HepG2 (cell line): ENCODE results near the gene PIEZO1. TPM values are rescaled to one million over a fixed set of nuclear protein-coding genes. Genes with fewer than 3 reads are reported as not detected.

Experiments
- ATAC-seq: fragments of 200-7000 bp; cut with Tn5 transposase; 3 replicates; pipeline ENCODE4 v1.9.1; 2020; ENCODE audit warnings: mild to moderate bottlenecking, moderate library complexity
- BruUV-seq: library from RNA; stranded (reverse); fragments of 400-500 nt; replicated peaks from 2 replicates; lab custom pipeline; 2021; lab: Mats Ljungman, UMichigan
- CTCF ChIA-PET: fragments of 300-600 bp; formaldehyde crosslinking; extraction: SDS; loops from one replicate; lab custom pipeline; 2021; ENCODE audit warnings: low total read pairs, inconsistent platforms, low intra/inter-chr PET ratio; lab: Yijun Ruan, JAX
- POLR2A ChIA-PET: fragments of 350-600 bp; sonication (Branson Sonifier 250); formaldehyde crosslinking; loops from one replicate; lab custom pipeline; 2020; ENCODE audit warnings: antibody characterized with exemption, inconsistent platforms; lab: Yijun Ruan, JAX
- DNase-seq: peaks from one replicate; pipeline ENCODE4 v3.0.0-alpha.2; 2015; ENCODE audit warnings: low spot score
- FAIRE-seq: peaks from 3 replicates; lab custom pipeline; 2011; peaks lifted over from hg19 to GRCh38; lab: Jason Lieb, UNC
- H2AFZ ChIP-seq: one replicate; pipeline ENCODE4 v1.6.1; 2011; ENCODE audit warnings: low read length, inconsistent platforms
- H3K27ac ChIP-seq: fragments of 300-600 bp; 3 replicates; pipeline ENCODE4 v1.8.0; 2011; ENCODE audit warnings: mixed run types, mild to moderate bottlenecking, mixed read lengths, low read length, inconsistent platforms; ENCODE audit not compliant: insufficient read depth; ENCODE audit errors: extremely low read length
- H3K27me3 ChIP-seq, 2 experiments: fragments of 200-600 bp in 1 of 2; 2 replicates in 1 of 2; 3 replicates in 1 of 2; pipeline versions ENCODE4 v1.6.0 to v1.8.0; 2011; ENCODE audit warnings: low read length in 2 of 2, mild to moderate bottlenecking in 2 of 2, moderate library complexity in 2 of 2, inconsistent platforms in 1 of 2; ENCODE audit not compliant: insufficient read depth in 2 of 2, control insufficient read depth in 1 of 2
- H3K36me3 ChIP-seq, 2 experiments: fragments of 200-600 bp in 1 of 2; replicated peaks in 1 of 2; 2 replicates in 1 of 2; 3 replicates in 1 of 2; pipeline versions ENCODE4 v1.5.1 to v1.8.0; 2011; ENCODE audit warnings: low read length in 2 of 2, inconsistent platforms in 1 of 2; ENCODE audit not compliant: insufficient read depth in 2 of 2, control insufficient read depth in 1 of 2
- H3K4me1 ChIP-seq: 2 replicates; pipeline ENCODE4 v1.5.1; 2012; ENCODE audit warnings: low read length, inconsistent platforms; ENCODE audit not compliant: insufficient read depth
- H3K4me2 ChIP-seq: 2 replicates; pipeline ENCODE4 v1.6.0; 2011; ENCODE audit warnings: low read depth, low read length, inconsistent platforms
- H3K4me3 ChIP-seq, 3 experiments: fragments of 200-600 bp in 1 of 3; sonication (generic), shearing (Covaris generic) in 1 of 3; replicated peaks in 1 of 3; 2 replicates each; pipeline ENCODE4 v1.5.1; 2011 to 2016; ENCODE audit warnings: low read length in 3 of 3, inconsistent platforms in 2 of 3, low read depth in 2 of 3, mild to moderate bottlenecking in 2 of 3, control low read depth in 1 of 3, mixed read lengths in 1 of 3; ENCODE audit not compliant: insufficient read depth in 1 of 3
- H3K79me2 ChIP-seq: one replicate; pipeline ENCODE4 v1.6.1; 2011; ENCODE audit warnings: low read length, inconsistent platforms; ENCODE audit not compliant: insufficient read depth
- H3K9ac ChIP-seq: 2 replicates; pipeline ENCODE4 v1.6.0; 2011; ENCODE audit warnings: mild to moderate bottlenecking, low read depth, low read length, inconsistent platforms; ENCODE audit not compliant: insufficient read depth
- H3K9me3 ChIP-seq: 2 replicates; pipeline ENCODE4 v1.5.1; 2012; ENCODE audit warnings: mild to moderate bottlenecking, low read length
- H4K20me1 ChIP-seq: 2 replicates; pipeline ENCODE4 v1.6.0; 2011; ENCODE audit warnings: inconsistent platforms, mild to moderate bottlenecking, low read length, moderate library complexity; ENCODE audit not compliant: insufficient read depth
- AKNA ChIP-seq: sonication (generic); formaldehyde crosslinking; IDR thresholded peaks from 2 replicates; pipeline ENCODE4 v1.4.0; 2020; ENCODE audit warnings: missing genetic modification reagents, borderline replicate concordance
- CHCHD3 ChIP-seq: sonication (generic); formaldehyde crosslinking; IDR thresholded peaks from 2 replicates; pipeline ENCODE4 v1.8.0; 2022; ENCODE audit warnings: mild to moderate bottlenecking, missing genetic modification reagents, moderate library complexity
- KLF6 ChIP-seq: IDR thresholded peaks from 2 replicates; pipeline ENCODE4 v1.8.0; 2016; ENCODE audit warnings: missing biosample characterization, missing genetic modification reagents
- ZNF441 ChIP-seq: sonication (generic); formaldehyde crosslinking; IDR thresholded peaks from 2 replicates; pipeline ENCODE4 v1.7.0; 2021; ENCODE audit warnings: missing genetic modification reagents, borderline replicate concordance
- ZNF773 ChIP-seq: sonication (generic); formaldehyde crosslinking; IDR thresholded peaks from 2 replicates; pipeline ENCODE4 v1.4.0; 2020; ENCODE audit warnings: missing genetic modification reagents, borderline replicate concordance
- ZNF775 ChIP-seq: sonication (generic); formaldehyde crosslinking; IDR thresholded peaks from 2 replicates; pipeline ENCODE4 v1.4.0; 2020; ENCODE audit warnings: missing genetic modification reagents, mild to moderate bottlenecking, moderate library complexity, borderline replicate concordance
- ZNF816 ChIP-seq: sonication (generic); formaldehyde crosslinking; IDR thresholded peaks from 2 replicates; pipeline ENCODE4 v1.8.0; 2022; ENCODE audit warnings: missing genetic modification reagents, mild to moderate bottlenecking, borderline replicate concordance
- WGBS: methylation state at CpG from one replicate; pipeline ENCODE4 v1.1.6; 2017; ENCODE audit warnings: low lambda C conversion rate; 5-methylcytosine and 5-hydroxymethylcytosine counted together
- in situ Hi-C: cut with HindIII; loops from 2 replicates; pipeline ENCODE4 v1.10.0; 2017; ENCODE audit warnings: low pct_unique_long_range_greater_than_20kb; ENCODE audit not compliant: extremely low pct_ligation_motif_present
- intact Hi-C: fragments of 100-400 bp; cut with micrococcal nuclease; formaldehyde crosslinking; loops from one replicate; pipeline ENCODE4 v1.10.0; 2022; ENCODE audit not compliant: unreplicated experiment
- polyA plus RNA-seq, 8 experiments: library from polyadenylated mRNA; depleted of rRNA in 3 of 8; stranded (reverse) in 7 of 8; unstranded in 1 of 8; fragments of >200 nt; fragmentation: Illumina TruSeq in 4 of 8; extraction: Trizol in 4 of 8; gene quantifications; 2 replicates each; pipeline versions ENCODE4 v1.2.1 to v1.2.3, GENCODE V29; 2011 to 2016; ENCODE audit warnings: low read depth in 4 of 8, missing spikeins in 1 of 8, mixed read lengths in 1 of 8; ENCODE audit not compliant: insufficient read depth in 1 of 8
- total RNA-seq, 5 experiments: library from RNA; depleted of rRNA; stranded (reverse); fragments of >200 nt; fragmentation: Illumina TruSeq; extraction: Trizol; gene quantifications; 2 replicates each; pipeline ENCODE4 v1.2.3, GENCODE V29; 2016; ENCODE audit warnings: low read depth in 1 of 5
- TF ChIP-seq, protein P1 (sequence below): sonication (generic); formaldehyde crosslinking; IDR thresholded peaks from 2 replicates; pipeline ENCODE4 v1.4.0; 2020; ENCODE audit warnings: low read depth, mild to moderate bottlenecking, missing genetic modification reagents
- TF ChIP-seq, protein P2 (sequence below): sonication (generic); formaldehyde crosslinking; IDR thresholded peaks from 2 replicates; pipeline ENCODE4 v1.8.0; 2022; ENCODE audit warnings: missing genetic modification reagents, mild to moderate bottlenecking, moderate library complexity, borderline replicate concordance
- TF ChIP-seq, protein P3 (sequence below): sonication (generic); formaldehyde crosslinking; IDR thresholded peaks from 2 replicates; pipeline ENCODE4 v1.5.0; 2020; ENCODE audit warnings: missing genetic modification reagents, mild to moderate bottlenecking, borderline replicate concordance

Gene PIEZO1
- total and polyA plus RNA-seq, 2 of the 13 experiments (the other 11 are each of a cell fraction or from before 2014, with no cell fraction given), result 67.9 to 85.0 TPM

- TF ChIP-seq, protein P1, sequence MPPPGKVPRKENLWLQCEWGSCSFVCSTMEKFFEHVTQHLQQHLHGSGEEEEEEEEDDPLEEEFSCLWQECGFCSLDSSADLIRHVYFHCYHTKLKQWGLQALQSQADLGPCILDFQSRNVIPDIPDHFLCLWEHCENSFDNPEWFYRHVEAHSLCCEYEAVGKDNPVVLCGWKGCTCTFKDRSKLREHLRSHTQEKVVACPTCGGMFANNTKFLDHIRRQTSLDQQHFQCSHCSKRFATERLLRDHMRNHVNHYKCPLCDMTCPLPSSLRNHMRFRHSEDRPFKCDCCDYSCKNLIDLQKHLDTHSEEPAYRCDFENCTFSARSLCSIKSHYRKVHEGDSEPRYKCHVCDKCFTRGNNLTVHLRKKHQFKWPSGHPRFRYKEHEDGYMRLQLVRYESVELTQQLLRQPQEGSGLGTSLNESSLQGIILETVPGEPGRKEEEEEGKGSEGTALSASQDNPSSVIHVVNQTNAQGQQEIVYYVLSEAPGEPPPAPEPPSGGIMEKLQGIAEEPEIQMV (CRISPR knock-in tag), result no peak
- TF ChIP-seq KLF6, result no peak
- TF ChIP-seq ZNF775 (CRISPR knock-in tag), result no peak
- no peak for TF ChIP-seq CHCHD3
Measured at GRCh38 chr16:88778271-88778525, 6.8 kb downstream of the PIEZO1 start (continued).

DNA sequence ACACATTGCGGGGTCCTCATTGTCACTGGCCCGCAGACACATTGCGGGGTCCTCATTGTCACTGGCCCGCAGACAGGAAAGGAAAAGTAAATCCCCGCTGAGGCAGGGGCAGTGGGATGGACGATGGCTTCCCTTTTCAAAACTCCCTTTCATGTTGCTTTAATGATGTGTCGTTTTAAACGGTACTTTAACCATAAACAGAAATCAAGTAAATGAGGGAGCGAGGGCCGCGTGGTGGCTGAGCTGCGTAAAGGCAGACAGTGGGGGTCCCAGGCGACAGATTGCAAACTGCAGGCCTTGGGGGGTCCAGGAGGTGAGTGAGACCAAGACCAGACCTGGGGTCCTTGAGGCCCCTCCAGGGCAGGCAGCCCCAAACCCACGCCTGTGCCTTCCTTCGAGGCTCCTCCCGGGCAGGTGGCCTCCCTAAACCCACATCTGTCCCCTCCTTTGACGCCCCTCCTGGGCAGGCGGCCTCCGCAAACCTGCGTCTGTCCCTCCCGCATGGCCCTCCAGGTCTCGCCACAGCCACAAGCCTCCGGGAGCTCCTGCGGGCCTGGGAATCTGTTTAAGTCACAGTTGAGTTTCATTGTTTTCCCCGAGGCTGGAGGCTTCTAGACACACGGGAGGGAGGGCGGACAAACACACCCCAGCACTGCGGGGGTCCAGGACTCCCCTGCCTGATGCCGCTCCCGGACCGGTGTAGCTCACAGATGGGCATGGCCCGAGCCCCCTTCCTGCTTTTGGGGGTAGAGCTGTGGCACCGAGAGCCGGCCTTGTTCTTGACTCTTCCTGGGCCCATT lies 7.3 kb downstream of the PIEZO1 start:
- no peak for ATAC-seq
- no peak overlapping the region for H3K9ac ChIP-seq
- no peak overlapping the region for H3K4me3 ChIP-seq
- peaks cover 42% of the 10 kb centered on the region for H3K4me1 ChIP-seq
- H2AFZ ChIP-seq, result no peak overlapping the region
- DNase-seq, result no peak
- no TSS peak for BruUV-seq
- POLR2A ChIA-PET, result no interaction called here
- no peak for FAIRE-seq
- peaks cover 24% of the 10 kb centered on the region for H4K20me1 ChIP-seq
- CTCF ChIA-PET, result no interaction called here
- WGBS, result 98% methylated on average over 30 of the region's 34 CpGs
- peaks cover 58% of the 10 kb centered on the region for H3K79me2 ChIP-seq
- intact Hi-C loops, result no loop called here
- no peaks in the 10 kb centered on the region for H3K9me3 ChIP-seq
- no peak overlapping the region for H3K4me2 ChIP-seq
- H3K27me3 ChIP-seq, result no peaks in the 10 kb centered on the region
- H3K27ac ChIP-seq, result no peak overlapping the region
- in situ Hi-C loops, result no loop called here
- peaks cover 2 to 4% of the 10 kb centered on the region in 2 experiments; a peak in 1 of 5 replicates for H3K36me3 ChIP-seq
- TF ChIP-seq, protein P2, sequence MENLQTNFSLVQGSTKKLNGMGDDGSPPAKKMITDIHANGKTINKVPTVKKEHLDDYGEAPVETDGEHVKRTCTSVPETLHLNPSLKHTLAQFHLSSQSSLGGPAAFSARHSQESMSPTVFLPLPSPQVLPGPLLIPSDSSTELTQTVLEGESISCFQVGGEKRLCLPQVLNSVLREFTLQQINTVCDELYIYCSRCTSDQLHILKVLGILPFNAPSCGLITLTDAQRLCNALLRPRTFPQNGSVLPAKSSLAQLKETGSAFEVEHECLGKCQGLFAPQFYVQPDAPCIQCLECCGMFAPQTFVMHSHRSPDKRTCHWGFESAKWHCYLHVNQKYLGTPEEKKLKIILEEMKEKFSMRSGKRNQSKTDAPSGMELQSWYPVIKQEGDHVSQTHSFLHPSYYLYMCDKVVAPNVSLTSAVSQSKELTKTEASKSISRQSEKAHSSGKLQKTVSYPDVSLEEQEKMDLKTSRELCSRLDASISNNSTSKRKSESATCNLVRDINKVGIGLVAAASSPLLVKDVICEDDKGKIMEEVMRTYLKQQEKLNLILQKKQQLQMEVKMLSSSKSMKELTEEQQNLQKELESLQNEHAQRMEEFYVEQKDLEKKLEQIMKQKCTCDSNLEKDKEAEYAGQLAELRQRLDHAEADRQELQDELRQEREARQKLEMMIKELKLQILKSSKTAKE (CRISPR knock-in tag), result no peak
- TF ChIP-seq ZNF773 (CRISPR knock-in tag) (no peak), ZNF816 (CRISPR knock-in tag) (no peak), ZNF441 (CRISPR knock-in tag) (no peak), AKNA (CRISPR knock-in tag) (no peak)
- TF ChIP-seq, protein P3, sequence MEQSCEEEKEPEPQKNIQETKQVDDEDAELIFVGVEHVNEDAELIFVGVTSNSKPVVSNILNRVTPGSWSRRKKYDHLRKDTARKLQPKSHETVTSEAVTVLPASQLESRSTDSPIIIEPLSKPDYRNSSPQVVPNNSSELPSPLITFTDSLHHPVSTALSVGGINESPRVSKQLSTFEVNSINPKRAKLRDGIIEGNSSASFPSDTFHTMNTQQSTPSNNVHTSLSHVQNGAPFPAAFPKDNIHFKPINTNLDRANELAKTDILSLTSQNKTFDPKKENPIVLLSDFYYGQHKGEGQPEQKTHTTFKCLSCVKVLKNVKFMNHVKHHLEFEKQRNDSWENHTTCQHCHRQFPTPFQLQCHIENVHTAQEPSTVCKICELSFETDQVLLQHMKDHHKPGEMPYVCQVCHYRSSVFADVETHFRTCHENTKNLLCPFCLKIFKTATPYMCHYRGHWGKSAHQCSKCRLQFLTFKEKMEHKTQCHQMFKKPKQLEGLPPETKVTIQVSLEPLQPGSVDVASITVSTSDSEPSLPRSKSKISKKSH (CRISPR knock-in tag), result no peak
